Inflammatory macrophage treated with lipopolysaccharide for 1 hour (primary cell): Measurements from ENCODE around the gene SMAP1.

Experiments used
- DNase-seq, 2 donors: peaks; one replicate each; pipeline ENCODE4 v3.0.0-alpha.2; 2020 to 2022

Gene SMAP1

GRCh38 chr6:70844301-70844700 lies 176.6 kb downstream of the SMAP1 start:
- no peak for DNase-seq

GRCh38 chr6:70846207-70846835 lies 178.6 kb downstream of the SMAP1 start:
- DNase-seq = no peak

GRCh38 chr6:70847106-70848084 lies 179.7 kb downstream of the SMAP1 start:
- no peak for DNase-seq

- DNase-seq = peak; percentile 33 to 44
These were observed 181.8 kb downstream of the SMAP1 start for GRCh38 chr6:70849348-70850069.

GRCh38 chr6:70852667-70853246 lies 185.1 kb downstream of the SMAP1 start:
- no peak for DNase-seq

- no peak for DNase-seq
These were observed 189.8 kb downstream of the SMAP1 start for GRCh38 chr6:70857387-70858077.

GRCh38 chr6:70860045-70860444 lies 192.4 kb downstream of the SMAP1 start:
- no peak for DNase-seq

- no peak for DNase-seq
These were observed 193.2 kb downstream of the SMAP1 start for GRCh38 chr6:70860920-70861319.

GRCh38 chr6:70863343-70863742 lies 195.7 kb downstream of the SMAP1 start:
- no peak for DNase-seq

GRCh38 chr6:70864401-70864800 lies 196.7 kb downstream of the SMAP1 start:
- no peak for DNase-seq

- no peak for DNase-seq
These were observed 204.8 kb downstream of the SMAP1 start for GRCh38 chr6:70872469-70872868.

GRCh38 chr6:70874181-70874913 lies 206.7 kb downstream of the SMAP1 start:
- no peak for DNase-seq

- DNase-seq = no peak
These were observed 211.8 kb downstream of the SMAP1 start for GRCh38 chr6:70879496-70879895.

- peak; percentile 33 to 86 for DNase-seq
These were observed 216.6 kb downstream of the SMAP1 start for GRCh38 chr6:70884074-70884983.

- no peak for DNase-seq
These were observed 218.4 kb downstream of the SMAP1 start for GRCh38 chr6:70886071-70886470.

GRCh38 chr6:70886661-70887060 lies 219.0 kb downstream of the SMAP1 start:
- DNase-seq = no peak

- DNase-seq = no peak
These were observed 221.6 kb downstream of the SMAP1 start for GRCh38 chr6:70889270-70889669.

- DNase-seq = no peak
These were observed 226.3 kb downstream of the SMAP1 start for GRCh38 chr6:70894001-70894400.

- no peak for DNase-seq
These were observed 232.4 kb downstream of the SMAP1 start for GRCh38 chr6:70900047-70900446.

GRCh38 chr6:70901324-70901723 lies 233.6 kb downstream of the SMAP1 start:
- DNase-seq = no peak
